Stimulated activated CD8-positive, alpha-beta memory T cell treated with anti-CD3 and anti-CD28 coated beads, Interleukin-12 subunit alpha, Interleukin-12 subunit beta, amount 100 ng/mL, for 24 hours (primary cell): Measurements from ENCODE around the gene FLOT1.
A peak's percentile ranks its signal among the peaks of the same experiment; 100 is the strongest.
"Not testable (repeated sequence)": the region's sequence is repeated elsewhere in the genome, so short reads cannot be mapped to it uniquely, and the experiment has no call there.

ENCODE experiments used
- DNase-seq: peaks from one replicate; pipeline ENCODE4 v3.0.0-alpha.2; 2020; ENCODE audit errors: extremely low read depth

FLOT1 gene

DNA sequence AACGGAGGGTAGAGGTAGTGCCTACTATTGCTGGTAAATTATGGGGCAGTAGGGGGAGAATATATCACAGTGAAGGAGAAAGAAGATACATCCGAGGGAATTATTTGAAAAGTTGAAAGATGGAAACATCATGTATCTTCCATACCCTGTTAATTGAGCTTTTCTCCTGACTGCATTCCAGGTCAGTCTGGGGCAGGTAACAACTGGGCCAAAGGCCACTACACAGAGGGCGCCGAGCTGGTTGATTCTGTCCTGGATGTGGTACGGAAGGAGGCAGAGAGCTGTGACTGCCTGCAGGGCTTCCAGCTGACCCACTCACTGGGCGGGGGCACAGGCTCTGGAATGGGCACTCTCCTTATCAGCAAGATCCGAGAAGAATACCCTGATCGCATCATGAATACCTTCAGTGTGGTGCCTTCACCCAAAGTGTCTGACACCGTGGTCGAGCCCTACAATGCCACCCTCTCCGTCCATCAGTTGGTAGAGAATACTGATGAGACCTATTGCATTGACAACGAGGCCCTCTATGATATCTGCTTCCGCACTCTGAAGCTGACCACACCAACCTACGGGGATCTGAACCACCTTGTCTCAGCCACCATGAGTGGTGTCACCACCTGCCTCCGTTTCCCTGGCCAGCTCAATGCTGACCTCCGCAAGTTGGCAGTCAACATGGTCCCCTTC lies 19.2 kb downstream of the FLOT1 start:
- DNase-seq, result not testable (repeated sequence)

DNA sequence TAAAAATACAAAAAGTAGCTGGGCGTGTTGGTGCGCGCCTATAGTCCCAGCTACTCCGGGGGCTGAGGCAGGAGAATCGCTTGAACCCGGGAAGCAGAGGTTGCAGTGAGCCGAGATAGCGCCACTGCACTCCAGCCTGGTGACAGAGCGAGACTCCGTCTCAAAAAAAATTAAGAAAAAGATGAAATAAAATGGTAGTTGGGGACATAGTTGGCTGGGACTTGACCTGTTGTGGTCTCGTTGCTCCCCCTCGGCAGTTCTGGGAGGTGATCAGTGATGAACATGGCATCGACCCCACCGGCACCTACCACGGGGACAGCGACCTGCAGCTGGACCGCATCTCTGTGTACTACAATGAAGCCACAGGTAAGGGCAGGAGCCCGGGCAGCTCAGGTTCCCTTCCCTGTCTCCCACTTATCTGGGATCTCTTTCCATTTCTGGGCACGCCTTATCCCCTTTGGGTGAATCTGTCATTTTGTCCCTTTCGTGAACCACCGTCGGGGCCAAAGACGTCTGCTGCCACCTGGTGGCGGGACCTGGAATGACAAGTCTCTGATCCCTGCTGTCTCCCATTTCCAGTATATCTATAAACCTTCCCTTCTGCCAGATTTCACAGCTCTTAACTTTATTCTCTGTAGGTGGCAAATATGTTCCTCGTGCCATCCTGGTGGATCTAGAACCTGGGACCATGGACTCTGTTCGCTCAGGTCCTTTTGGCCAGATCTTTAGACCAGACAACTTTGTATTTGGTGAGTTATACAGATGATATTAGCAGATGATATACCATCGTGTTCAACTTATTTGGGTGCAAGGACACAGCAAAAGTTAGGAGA lies 20.0 kb downstream of the FLOT1 start:
- no peak for DNase-seq

DNA sequence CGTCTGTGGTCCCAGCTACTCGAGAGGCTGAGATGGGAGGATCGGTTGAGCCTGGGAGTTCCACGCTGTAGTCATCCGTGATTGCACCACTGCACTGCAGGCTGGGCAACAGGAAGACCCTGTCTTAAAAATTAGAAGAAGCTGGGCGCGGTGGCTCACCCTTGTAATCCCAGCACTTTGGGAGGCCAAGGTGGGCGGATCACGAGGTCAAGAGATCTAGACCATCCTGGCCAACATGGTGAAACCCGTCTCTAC lies 20.5 kb downstream of the FLOT1 start:
- not testable (repeated sequence) for DNase-seq

DNA sequence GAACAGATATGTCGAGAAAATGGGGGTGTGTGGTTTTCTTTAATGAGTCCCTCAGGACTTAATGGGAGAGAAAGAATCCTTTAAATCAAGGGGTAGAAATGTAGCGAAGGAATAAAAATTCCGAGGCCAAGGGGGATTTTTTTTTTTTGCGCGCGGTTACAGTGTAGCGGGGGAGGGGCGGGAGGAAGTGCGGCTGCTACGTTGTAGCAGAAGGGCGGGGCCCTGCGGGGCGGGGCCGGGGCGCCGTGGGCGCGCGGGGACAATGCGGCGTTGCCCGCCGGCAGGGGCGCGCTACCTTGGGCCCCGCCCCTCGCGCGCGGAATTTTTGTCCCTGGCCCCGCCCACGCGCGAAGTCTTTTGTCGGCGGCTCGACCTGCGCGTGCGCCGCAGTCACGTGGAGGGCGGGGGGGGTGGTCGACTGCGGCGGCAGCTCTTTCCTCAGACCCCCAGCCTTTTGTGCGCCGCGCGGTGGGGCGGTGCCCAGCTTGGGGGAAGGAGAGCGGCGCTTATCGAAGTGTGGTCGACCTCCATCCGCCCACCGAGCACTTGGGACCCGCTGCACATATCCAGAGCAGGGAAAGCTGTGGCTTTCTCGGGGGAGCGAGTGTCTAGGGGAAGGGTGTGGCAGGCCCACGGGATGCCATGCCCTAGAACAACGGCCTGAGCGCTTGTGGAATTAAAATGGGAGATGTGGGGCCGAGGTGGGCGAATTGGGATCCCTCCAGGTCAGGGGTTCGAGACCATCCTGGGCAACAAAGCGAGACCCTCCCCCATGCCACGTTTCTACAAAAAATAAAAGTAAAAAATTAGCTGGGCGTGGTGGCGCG lies 21.1 kb downstream of the FLOT1 start:
- peak; percentile 96 for DNase-seq

DNA sequence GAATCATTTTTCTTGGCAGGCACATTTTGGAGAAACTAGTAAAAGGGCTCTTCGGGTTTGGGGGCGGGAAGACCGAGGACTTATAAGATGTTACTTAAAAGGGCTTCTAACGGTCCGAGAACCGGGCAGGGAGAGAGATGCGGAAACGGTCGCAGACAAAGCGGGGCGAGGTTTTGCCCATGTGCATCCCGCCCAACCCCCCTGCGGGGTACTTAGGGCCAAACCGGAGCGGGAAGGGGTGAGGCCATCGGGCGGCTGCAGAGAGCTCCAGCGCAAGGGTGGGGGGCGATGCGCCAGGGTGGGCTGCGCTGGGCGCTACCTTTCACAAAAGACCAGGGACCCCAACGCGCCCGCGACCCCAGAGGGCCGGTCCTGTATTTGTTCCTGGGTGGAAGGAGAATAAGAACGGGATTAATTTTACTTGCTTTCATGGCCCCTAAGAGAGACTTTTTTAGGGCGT lies 21.7 kb downstream of the FLOT1 start:
- DNase-seq, result no peak

DNA sequence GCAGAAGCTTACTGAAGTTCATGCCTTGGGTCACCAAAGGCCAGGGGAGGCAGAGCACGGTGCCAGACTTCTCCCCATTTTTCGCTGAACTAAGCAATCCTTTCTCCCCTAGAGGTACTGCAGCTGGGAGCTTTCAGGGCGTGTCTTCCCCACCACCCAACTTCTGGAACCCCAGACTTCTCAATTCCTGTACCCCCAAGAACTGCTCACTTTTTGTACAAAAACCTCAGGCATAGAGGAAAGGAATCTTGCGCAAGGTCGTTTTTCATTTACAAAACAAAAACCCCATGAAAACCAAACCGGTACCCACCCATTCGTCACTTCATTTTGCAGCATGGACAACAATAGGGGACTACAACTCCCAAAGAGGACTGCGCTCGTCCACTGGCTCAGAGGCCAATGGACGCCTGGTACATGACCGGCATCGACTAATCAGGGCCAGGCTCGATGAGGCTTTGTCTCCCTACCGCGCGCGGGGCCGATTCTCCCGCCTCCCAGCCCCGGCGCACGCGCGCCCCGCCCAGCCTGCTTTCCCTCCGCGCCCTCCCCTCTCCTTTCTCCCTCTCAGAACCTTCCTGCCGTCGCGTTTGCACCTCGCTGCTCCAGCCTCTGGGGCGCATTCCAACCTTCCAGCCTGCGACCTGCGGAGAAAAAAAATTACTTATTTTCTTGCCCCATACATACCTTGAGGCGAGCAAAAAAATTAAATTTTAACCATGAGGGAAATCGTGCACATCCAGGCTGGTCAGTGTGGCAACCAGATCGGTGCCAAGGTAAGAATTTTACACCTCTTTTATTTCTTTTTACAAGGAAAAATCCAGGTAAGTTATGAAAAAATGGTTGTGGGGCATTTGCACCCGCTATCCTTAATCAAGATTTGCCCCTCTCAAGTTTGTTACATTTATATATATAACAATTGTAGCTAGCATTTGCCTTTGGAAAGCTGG lies 22.4 kb downstream of the FLOT1 start, which contains the start of gene TUBB:
TUBB (plus strand) TSS at position 562 of the 947 bp plus-strand sequence; CDS start at position 717, 155 bp downstream.
- DNase-seq, result peak; percentile 85

DNA sequence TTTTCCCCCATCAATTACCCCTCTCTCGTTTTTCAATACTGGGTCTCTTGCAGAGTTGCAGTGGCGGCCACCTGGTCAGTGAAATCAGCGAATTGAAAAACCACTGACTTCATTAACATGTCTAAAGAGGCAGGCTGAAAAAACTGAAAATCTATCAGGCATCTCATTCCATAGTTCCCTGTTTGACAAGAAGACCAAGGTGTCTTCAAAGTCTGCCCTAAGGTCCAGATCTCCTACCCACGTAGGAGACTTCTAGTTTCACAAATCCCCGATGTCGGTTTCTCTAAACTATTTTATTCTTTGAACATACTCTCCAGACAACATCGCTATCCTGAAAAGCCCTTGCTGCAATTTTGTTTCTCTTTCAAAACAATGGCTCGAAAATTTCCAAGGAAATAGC lies 23.1 kb downstream of the FLOT1 start:
- no peak for DNase-seq

DNA sequence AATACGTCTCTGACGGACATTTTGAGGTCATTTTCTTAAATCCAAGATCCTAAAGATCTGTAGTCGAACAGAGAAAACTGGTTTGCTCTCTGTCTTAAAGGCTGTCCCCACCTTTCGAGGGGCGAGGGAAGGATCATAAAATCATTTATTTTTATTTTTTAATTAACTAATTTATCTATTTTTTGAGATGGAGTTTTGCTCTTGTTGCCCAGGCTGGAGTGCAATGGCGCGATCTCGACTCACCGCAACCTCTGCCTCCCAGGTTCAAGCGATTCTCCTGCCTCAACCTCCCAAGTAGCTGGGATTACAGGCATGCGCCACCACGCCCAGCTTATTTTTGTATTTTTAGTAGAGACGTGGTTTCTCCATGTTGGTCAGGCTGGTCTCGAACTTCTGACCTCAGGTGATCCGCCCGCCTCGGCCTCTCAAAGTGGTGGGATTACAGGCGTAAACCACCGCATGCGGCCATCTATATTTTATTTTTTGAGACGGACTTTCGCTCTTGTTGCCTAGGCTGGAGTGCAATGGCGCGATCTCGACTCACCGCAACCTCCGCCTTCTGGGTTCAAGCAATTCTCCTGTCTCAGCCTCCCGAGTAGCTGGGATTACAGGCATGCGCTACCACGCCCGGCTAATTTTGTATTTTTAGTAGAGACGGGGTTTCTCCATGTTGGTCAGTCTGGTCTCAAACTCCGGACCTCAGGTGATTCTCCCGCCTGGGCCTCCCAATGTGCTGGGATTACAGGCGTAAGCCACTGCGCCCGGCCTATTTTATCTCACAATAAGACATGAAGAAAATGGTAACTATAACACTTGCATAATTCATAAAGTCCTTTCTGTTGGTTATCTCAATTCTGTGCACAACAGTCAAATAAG lies 24.4 kb downstream of the FLOT1 start:
- DNase-seq, result not testable (repeated sequence)

DNA sequence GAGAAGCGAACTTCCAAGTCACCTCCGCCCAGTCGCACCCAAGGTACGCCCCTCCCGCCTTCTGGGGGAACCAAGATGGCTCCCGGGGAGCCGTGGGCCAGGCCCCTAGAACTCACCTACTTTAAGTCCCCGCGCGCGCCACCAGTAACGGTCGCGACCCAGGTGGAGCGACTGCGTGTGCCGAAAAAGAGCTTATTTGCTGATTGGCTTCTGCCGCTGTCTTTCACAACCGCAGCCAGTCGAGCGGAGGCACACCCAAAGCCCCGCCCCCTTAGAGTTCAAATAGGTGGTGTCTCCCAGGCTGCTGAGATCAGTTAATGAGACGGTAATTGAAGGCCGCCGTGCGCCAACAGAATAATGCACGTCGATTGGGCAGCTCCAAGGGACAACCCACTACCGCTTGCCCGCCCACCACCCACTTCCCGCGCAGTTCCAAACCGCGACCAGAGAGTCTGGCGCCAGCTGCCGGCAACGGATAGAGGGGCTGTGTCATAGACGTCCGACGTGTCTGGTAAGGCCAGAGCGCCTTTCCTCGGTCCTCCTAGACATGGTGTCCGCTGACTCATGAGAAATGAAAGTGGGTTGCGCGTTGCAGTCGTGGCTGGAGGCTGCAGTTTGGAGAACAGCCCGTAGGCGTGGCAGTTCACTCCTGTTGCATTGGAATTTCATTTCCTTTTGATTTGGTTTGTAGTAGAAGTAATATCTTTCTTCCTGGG lies 25.2 kb downstream of the FLOT1 start, which contains the start of gene MDC1:
MDC1 (minus strand) TSS at position 153 of the 716 bp plus-strand sequence. CDS start 2,106 bp downstream, outside the sequence.
- DNase-seq, result peak; percentile 99

DNA sequence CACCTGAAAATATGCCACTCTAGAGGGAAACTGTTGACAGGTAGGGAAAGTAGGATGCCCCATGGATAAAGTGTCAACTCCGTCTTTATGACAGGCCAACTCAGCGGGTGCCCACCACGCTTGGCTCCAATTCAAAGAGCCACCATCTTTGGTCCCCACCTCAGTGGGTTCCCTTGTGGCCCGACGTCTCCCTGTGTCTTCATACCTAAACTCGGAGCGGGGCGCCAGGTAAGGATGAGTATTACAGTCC lies 25.7 kb downstream of the FLOT1 start:
- DNase-seq, result no peak

DNA sequence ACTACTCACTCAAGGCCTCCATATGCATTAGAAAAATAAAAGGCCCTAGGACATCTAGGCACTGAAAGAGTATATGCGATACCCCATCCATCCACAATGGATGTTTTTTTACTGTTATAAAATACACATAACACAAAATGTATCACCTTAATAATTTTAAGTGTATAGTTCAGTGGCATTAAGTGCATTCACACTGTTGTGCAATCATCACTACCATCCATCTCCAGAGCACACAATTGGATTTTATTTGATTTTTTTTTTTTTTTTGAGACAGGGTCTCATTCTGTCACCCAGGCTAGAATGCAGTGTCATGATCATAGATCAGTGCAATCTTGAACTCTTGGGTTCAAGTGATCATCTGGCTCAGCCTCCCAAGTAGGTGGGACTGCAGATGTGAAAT lies 28.2 kb downstream of the FLOT1 start:
- DNase-seq, result no peak

DNA sequence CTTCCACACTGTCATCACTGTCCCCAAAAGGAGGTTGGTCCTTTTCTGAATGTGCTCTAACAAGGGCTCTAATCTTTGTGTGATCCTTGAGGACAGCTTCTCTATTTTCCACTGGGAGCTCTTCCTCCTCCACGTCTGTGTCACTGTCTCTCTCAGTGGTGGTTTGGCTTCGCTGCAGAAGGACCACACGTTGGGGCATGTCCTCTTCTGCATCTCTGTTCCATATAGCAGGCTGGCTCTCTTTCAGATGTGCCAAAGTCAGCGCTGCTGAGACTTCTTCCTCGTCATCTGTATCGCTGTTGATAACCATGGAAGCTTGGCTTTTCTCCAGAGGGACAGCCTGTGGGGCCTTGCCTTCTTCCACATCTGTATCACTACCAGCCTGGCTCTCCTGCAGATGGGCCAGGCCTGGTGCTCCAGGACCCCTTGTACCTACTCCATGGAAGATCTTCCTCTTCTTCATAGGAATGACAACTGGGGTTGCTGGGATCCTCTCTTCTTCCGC lies 30.0 kb downstream of the FLOT1 start:
- DNase-seq, result no peak

DNA sequence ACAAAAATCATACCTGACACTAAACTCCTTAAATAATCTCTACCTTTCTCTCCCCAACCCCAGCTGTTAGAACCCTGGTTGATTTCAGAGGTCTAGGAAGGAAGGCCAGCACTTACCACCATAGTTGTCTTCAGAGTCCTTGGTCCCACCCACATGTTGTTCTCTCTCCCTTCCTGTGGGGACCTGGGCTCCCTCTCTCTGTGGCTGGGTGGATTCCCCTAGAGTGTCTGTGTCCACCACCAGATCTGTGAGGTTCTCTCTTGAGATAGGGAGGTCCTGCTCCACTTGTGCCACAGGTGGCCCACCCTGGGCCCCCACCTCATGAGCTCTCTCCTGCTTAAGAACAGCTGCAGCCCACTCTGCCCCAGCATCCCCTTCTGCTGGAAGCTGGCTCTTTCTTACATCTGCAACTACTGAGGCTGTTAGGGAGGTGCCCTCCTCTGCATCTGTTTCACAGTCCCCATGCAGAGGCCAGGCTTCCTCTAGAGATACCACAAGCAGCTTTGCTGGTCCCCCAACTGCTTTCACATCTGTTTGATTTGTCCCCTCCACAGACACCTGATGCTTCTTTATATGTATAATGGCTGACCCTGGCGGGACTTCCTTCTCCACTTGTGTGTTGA lies 30.6 kb downstream of the FLOT1 start:
- DNase-seq, result no peak

DNA sequence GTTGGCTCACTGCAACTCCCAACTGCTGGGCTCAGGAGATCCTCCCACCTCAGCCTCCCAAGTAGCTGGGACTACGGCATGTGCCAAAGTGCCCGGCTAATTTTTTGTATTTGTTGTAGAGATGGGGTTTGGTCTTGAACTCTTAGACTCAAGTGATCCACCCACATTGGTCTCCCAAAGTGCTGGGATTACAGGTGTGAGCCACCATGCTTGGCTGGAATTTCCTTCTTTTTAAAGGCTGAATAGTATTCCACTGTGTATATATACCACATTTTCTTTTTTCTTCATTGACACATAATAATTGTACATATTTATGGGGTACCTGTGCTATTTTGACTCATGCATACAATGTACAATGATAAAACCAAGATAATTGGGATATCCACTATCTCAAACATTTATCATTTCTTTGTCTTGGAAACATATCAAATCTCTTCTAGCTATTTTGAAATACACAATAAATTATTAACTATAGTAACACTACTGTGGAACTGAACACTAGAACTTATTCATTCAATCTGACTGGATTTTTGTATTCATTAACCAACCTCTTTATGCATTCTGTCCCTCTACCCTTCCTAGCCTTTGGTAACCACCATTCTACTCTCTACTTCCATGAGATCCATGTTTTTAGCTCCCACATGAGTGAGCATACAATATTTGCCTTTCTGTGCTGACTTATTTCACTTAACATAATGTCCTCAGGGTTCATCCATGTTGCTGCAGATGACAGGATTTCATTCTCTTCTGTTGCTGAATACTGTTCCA lies 33.2 kb downstream of the FLOT1 start:
- no peak for DNase-seq

DNA sequence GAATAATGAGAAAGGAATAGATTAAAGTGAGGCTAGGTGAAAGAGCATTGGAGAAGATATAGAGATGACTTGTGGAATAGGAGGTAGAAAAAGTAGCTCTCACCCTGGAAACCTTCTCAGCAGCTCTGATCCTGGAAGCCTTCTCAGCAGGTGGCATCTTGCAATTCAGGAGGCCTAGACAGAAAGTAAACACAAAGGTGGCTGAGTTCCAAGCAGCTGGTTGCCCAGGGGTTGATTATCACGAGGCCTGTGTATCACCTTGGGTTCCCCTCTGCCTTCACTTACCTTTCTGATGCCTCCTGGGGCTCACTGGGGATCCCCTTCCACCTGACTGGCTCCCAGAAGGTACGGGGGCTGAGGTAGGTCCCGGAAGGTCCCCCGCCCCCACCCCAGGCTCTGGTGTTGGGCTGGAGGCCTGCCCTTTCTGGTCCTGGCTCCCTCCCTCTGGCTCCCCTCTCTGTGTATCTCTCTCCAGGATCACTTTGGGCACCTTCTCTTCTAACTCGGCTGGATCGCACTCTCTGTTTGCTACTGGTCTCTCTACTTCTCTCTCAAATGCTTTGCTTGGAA lies 35.1 kb downstream of the FLOT1 start:
- DNase-seq, result no peak

DNA sequence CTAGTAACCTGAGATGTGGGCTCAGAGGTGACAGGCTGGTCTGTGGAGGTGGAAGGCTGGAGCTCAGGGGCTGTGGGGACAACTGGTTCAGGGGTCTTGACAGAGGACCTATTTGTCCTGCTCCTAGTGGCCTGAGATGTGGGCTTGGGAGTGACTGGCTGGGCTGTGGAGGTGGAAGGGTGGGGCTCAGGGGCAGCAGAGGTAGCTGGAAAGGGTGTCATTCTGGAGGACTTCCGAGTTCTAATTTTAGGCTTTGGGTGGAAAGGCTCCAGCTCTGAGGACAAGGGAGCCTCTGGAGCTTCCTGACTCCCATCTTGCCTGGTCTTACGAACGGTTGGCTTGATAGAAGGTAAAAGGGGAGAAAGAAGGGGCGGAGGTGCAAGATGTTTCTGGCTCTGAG lies 36.9 kb downstream of the FLOT1 start:
- no peak for DNase-seq

DNA sequence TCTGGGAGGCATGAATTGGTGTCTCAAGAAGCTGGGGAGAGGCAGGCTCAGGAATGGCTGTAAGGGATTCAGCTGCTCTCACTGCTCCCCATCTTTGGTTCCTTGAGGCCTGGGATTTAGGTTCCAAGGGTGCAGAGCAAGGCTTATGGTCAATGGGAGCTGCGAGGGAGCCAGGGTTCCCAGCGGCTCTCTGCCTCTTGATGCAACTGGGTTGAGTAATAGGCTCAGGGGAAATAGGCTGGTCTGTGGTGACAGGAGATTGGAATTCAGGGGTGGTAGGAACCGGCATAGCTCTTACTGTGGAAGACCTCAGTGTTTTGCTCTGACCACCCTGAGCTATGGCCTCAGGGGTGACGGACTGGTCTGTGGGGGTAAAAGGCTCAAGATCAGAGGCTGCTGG lies 38.7 kb downstream of the FLOT1 start:
- no peak for DNase-seq

DNA sequence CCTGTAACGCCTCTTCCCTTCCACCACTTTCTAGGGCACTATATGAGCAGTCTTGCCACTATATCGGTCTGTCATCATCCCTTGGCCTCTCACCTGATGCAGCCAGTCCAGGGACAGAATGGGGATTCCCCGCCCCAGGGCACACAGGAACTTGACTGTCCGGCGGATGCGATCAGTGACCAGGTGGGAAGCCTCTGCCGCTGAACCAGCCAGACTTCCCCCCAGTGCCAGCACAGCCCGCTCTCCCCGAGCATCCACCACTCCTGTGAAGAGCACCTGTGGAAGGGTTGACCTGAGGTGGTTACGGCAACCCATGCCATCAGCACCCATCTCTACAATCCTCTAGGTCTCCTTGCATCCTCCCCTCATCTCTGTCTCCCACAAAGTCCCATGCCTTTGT lies 39.5 kb downstream of the FLOT1 start:
- no peak for DNase-seq
